ENCODE measurements around the gene C2CD2.

GRCh38 chr21:41878831-41879189 is 75.0 kb downstream of the C2CD2 start:
- TF ChIP-seq CTCF (IDR thresholded peaks at IDR 0.05) (no peak), EZH2 (IDR thresholded peaks at IDR 0.05; ENCODE audit: borderline replicate concordance, insufficient read depth, low read depth, low read length, poor library complexity, severe bottlenecking) (no peak)
